Breast epithelium (tissue), 3 donors: Measurements from ENCODE around the gene WWOX.

ENCODE experiments used
- CTCF ChIP-seq, 3 donors: fragments of 450-650 bp; IDR thresholded peaks; one replicate each; pipeline ENCODE4 v1.5.1; 2016 to 2017; ENCODE audit warnings: antibody characterized with exemption in 3 of 3, mild to moderate bottlenecking in 3 of 3, moderate library complexity in 3 of 3
- POLR2A ChIP-seq: fragments of 450-650 bp; IDR thresholded peaks from one replicate; pipeline ENCODE4 v1.6.1; 2016; ENCODE audit warnings: antibody characterized with exemption, mild to moderate bottlenecking, moderate library complexity

- no peak for TF ChIP-seq CTCF (IDR thresholded peaks at IDR 0.05)
- TF ChIP-seq POLR2A: no peak
These were observed 882.8 kb downstream of the WWOX start for GRCh38 chr16:78982096-78982744.
